GM23338 (cell line): ENCODE data around the gene DLG2. TPM values are rescaled to one million over a fixed set of nuclear protein-coding genes. Genes with fewer than 3 reads are reported as not detected.

Experiments
- CREB1 ChIP-seq: fragments of 250-450 bp; sonication (Bioruptor Pico); IDR thresholded peaks from 2 replicates; pipeline ENCODE4 v1.5.0; 2020; ENCODE audit warnings: low read depth, mild to moderate bottlenecking, moderate library complexity
- EZH2 ChIP-seq: fragments of 200-600 bp; sonication (generic); IDR thresholded peaks from one replicate; pipeline ENCODE4 v1.8.0; 2017; ENCODE audit warnings: antibody characterized with exemption, mild to moderate bottlenecking, low read depth; ENCODE audit not compliant: unreplicated experiment
- EZH2phosphoT487 ChIP-seq: fragments of 200-600 bp; sonication (generic); IDR thresholded peaks from one replicate; pipeline ENCODE4 v1.8.1; 2018; ENCODE audit warnings: antibody characterized with exemption; ENCODE audit not compliant: unreplicated experiment
- NANOG ChIP-seq: IDR thresholded peaks from 2 replicates; pipeline ENCODE4 v1.6.1; 2016; ENCODE audit warnings: antibody characterized with exemption, borderline replicate concordance
- POLR2AphosphoS5 ChIP-seq: IDR thresholded peaks from 2 replicates; pipeline ENCODE4 v1.6.1; 2016; ENCODE audit warnings: antibody characterized with exemption, low read depth
- STAT1 ChIP-seq: IDR thresholded peaks from one replicate; pipeline ENCODE4 v1.6.1; 2016; ENCODE audit warnings: antibody characterized with exemption; ENCODE audit not compliant: unreplicated experiment
- ZNF331 ChIP-seq: fragments of 250-450 bp; sonication (Bioruptor Pico); IDR thresholded peaks from 2 replicates; pipeline ENCODE4 v1.5.0; 2020; ENCODE audit warnings: low read depth, mild to moderate bottlenecking, moderate library complexity
- ZNF462 ChIP-seq: fragments of 250-450 bp; sonication (Bioruptor Pico); IDR thresholded peaks from 2 replicates; pipeline ENCODE4 v1.5.0; 2020; ENCODE audit warnings: mild to moderate bottlenecking, moderate library complexity
- polyA plus RNA-seq: library from polyadenylated mRNA; unstranded; fragments of >200 nt; fragmentation: Nextera tagmentation; extraction: Ambion mirVana; gene quantifications from 2 replicates; pipeline ENCODE4 v1.2.1, GENCODE V29; 2016
- total RNA-seq: library from RNA; depleted of rRNA; stranded (reverse); fragments of >200 nt; shearing (Covaris generic); gene quantifications from 2 replicates; pipeline ENCODE4 v1.2.3, GENCODE V29; 2014
- TF ChIP-seq, protein P1 (sequence below): IDR thresholded peaks from 2 replicates; pipeline ENCODE4 v1.6.1; 2016; ENCODE audit warnings: antibody characterized with exemption

DLG2 gene
- total and polyA plus RNA-seq, 2 experiments from 2014 or later, result 19.8 to 21.5 TPM

DNA sequence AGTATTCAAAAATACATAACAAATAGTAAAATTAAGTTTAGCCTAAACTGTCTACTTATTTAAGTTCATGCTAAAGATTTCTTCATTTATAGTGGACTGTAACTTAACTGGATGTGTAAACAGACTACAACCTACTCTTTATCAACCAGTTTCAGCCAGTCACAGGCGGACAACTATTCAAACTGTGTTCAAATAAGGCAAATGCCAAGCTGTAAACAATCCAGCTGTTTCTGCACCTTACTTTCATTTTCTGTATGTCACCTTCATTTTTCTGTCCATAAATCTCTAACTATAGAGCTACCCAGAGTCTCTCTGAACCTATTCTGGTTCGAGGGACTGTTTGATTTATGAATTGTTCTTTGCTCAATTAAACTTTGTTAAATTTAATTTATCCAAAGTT lies 992.8 kb downstream of the DLG2 start (continued):
- TF ChIP-seq ZNF462 (no peak), CREB1 (CRISPR knock-in tag) (no peak), EZH2 (no peak), NANOG (no peak), EZH2phosphoT487 (no peak), STAT1 (no peak), ZNF331 (CRISPR knock-in tag) (no peak), POLR2AphosphoS5 (no peak)
- TF ChIP-seq, protein P1, sequence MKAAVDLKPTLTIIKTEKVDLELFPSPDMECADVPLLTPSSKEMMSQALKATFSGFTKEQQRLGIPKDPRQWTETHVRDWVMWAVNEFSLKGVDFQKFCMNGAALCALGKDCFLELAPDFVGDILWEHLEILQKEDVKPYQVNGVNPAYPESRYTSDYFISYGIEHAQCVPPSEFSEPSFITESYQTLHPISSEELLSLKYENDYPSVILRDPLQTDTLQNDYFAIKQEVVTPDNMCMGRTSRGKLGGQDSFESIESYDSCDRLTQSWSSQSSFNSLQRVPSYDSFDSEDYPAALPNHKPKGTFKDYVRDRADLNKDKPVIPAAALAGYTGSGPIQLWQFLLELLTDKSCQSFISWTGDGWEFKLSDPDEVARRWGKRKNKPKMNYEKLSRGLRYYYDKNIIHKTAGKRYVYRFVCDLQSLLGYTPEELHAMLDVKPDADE, result no peak
